ENCODE data around the gene MIB1. TPM values are rescaled to one million over a fixed set of nuclear protein-coding genes. Genes with fewer than 3 reads are reported as not detected.

Gene MIB1
- total and polyA plus RNA-seq, 10 of the 15 experiments (the other 5 are each of a cell fraction or from before 2014, with no cell fraction given) = 2.3 to 27.5 (median 10.4) TPM

GRCh38 chr18:21693322-21693721 is 47.3 kb upstream of the MIB1 start:
- no peak for FAIRE-seq
- RAD21 ChIA-PET (ENCODE audit: unreplicated experiment) = interaction anchor here (0.6 to 1.2 kb wide), 2 partner anchors 18 to 61 kb away, joined by 3 to 4 read pairs; no protein-coding TSS in a partner anchor
- no peak overlapping the region for H2AFZ ChIP-seq (ENCODE audit: control insufficient read depth, low read depth, low read length)
- peaks cover 4% of the 10 kb centered on the region for H3K9me3 ChIP-seq (replicated peaks; ENCODE audit: control insufficient read depth, insufficient read depth, low read length)
- SMC1A ChIA-PET (ENCODE audit: uncharacterized antibody, unreplicated experiment) = no interaction called here
- CTCF ChIA-PET = interaction anchor here (0.8 to 2.0 kb wide), 2 partner anchors 8 to 10 kb away, joined by 3 to 4 read pairs; no protein-coding TSS in a partner anchor
- H3K4me2 ChIP-seq (ENCODE audit: control insufficient read depth, insufficient read depth) = no peak overlapping the region
- in situ Hi-C loops (cut with MboI) (loop anchor here (25.0 kb wide), 1 partner anchor 581 kb away; the partner anchor contains the start of gene ROCK1), intact Hi-C loops (cut with micrococcal nuclease; ENCODE audit: unreplicated experiment) (no loop called here)
- 94% methylated on average over 2 of the region's 2 CpGs for WGBS (ENCODE audit: insufficient coverage, insufficient replicate concordance, low lambda C conversion rate, missing lambda C conversion rate)
- no peak overlapping the region for H3K9ac ChIP-seq (ENCODE audit: control insufficient read depth, insufficient read depth, low read length)
- H3K36me3 ChIP-seq (ENCODE audit: control insufficient read depth in 2 of 2, insufficient read depth in 2 of 2, low read length in 1 of 2) = peaks cover 0 to 10% of the 10 kb centered on the region in 2 experiments; a peak in 2 of 4 replicates
- no peaks in the 10 kb centered on the region for H3K79me2 ChIP-seq (ENCODE audit: control insufficient read depth, insufficient read depth, low read length)
- no peak for ATAC-seq
- TF ChIP-seq IRF3 (IDR thresholded peaks at IDR 0.05) = no peak
- TF ChIP-seq ATF3 (IDR thresholded peaks at IDR 0.05; ENCODE audit: borderline replicate concordance, extremely low read depth, low read depth, low read length) = no peak
- TF ChIP-seq ATF7 (IDR thresholded peaks at IDR 0.05; ENCODE audit: low read depth) = no peak
- no peak for TF ChIP-seq KDM1A (IDR thresholded peaks at IDR 0.05; ENCODE audit: borderline replicate concordance)
- TF ChIP-seq MXI1 (IDR thresholded peaks at IDR 0.05; ENCODE audit: low read depth, low read length) = no peak
- no peak for TF ChIP-seq PKNOX1 (IDR thresholded peaks at IDR 0.05)
- no peak for TF ChIP-seq HCFC1 (IDR thresholded peaks at IDR 0.05; ENCODE audit: low read length)
- no peak for TF ChIP-seq FOXM1 (IDR thresholded peaks at IDR 0.05; ENCODE audit: low read depth, low read length)
- no peak for TF ChIP-seq HDGF (IDR thresholded peaks at IDR 0.05)
- TF ChIP-seq E2F4 (IDR thresholded peaks at IDR 0.05; ENCODE audit: low read depth, low read length) = no peak
- no peak for TF ChIP-seq TCF3 (IDR thresholded peaks at IDR 0.05; ENCODE audit: borderline replicate concordance, insufficient read depth, low read depth, low read length)
- no peak for TF ChIP-seq SREBF1 (IDR thresholded peaks at IDR 0.05; ENCODE audit: low read length)
- TF ChIP-seq IRF5 (IDR thresholded peaks at IDR 0.05; ENCODE audit: borderline replicate concordance) = no peak
- TF ChIP-seq SMAD5 (IDR thresholded peaks at IDR 0.05; ENCODE audit: low read depth) = no peak
- TF ChIP-seq PAX5 (IDR thresholded peaks at IDR 0.05; ENCODE audit: borderline replicate concordance, low read depth, low read length) = no peak
- H4K20me1 ChIP-seq (ENCODE audit: control insufficient read depth, insufficient read depth) = no peaks in the 10 kb centered on the region
- BruUV-seq (replicated peaks) = no TSS peak
- POLR2A ChIA-PET = no interaction called here
- no peak overlapping the region for H3K4me3 ChIP-seq
- H3K4me1 ChIP-seq (ENCODE audit: control insufficient read depth, insufficient read depth, low read length) = no peaks in the 10 kb centered on the region
- no peak for DNase-seq (ENCODE audit: low read depth, low spot score)
- H3K27ac ChIP-seq (ENCODE audit: control insufficient read depth, insufficient read depth) = no peak overlapping the region
- H3K27me3 ChIP-seq (replicated peaks in 1 of 2; ENCODE audit: control insufficient read depth in 2 of 2, insufficient read depth in 2 of 2, low read length in 1 of 2) = no peaks in the 10 kb centered on the region
